Stimulated activated CD4-positive, alpha-beta T cell treated with anti-CD3 and anti-CD28 coated beads, Interleukin-4, amount 100 ng/mL, for 4 hours (primary cell): ENCODE results near the gene ANKRD9.

Source experiments
- DNase-seq, 2 experiments: peaks; one replicate each; pipeline ENCODE4 v3.0.0-alpha.2; 2020

ANKRD9 gene

GRCh38 chr14:102471921-102472790 is 37.4 kb downstream of the ANKRD9 start:
- DNase-seq = no peak

- DNase-seq = no peak
These were observed 40.3 kb downstream of the ANKRD9 start for GRCh38 chr14:102469261-102469660.

GRCh38 chr14:102464846-102465341 is 44.7 kb downstream of the ANKRD9 start:
- DNase-seq = no peak

- DNase-seq = no peak
These were observed 45.6 kb downstream of the ANKRD9 start for GRCh38 chr14:102464006-102464405.

- DNase-seq = no peak
These were observed 47.2 kb downstream of the ANKRD9 start for GRCh38 chr14:102462391-102462790.

GRCh38 chr14:102461490-102462338 is 47.9 kb downstream of the ANKRD9 start:
- no peak for DNase-seq

GRCh38 chr14:102457509-102457908 is 52.1 kb downstream of the ANKRD9 start:
- no peak for DNase-seq

GRCh38 chr14:102454711-102455110 is 54.9 kb downstream of the ANKRD9 start:
- DNase-seq = no peak

- no peak for DNase-seq
These were observed 57.3 kb downstream of the ANKRD9 start for GRCh38 chr14:102452302-102452701.
